NCI-H2171 treated with DMSO at 0.1 percent for 48 hours (cell line): Measurements from ENCODE around the gene VEZF1.

Source experiments
- DNase-seq: peaks from one replicate; lab custom pipeline; 2025; lab: John Stamatoyannopoulos, UW

VEZF1 gene

DNA sequence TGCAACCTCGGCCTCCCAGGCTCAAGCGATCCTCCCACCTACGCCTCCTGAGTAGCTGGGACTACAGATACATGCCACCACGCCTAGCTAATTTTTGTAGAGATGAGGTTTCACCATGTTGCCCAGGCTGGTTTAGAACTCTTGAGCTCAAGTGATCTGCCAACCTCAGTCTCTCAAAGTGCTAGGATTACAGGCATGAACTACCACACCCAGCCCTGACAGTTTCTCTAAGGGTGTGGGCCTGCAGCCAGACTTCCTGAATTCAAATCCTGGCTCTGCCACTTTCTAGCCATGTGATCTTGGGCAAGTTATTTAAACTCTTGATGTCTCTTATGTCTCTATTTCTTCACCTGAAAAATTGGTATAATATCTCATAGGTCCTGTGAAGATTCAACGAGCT lies 38.4 kb downstream of the VEZF1 start:
- no peak for DNase-seq

GRCh38 chr17:57948555-57949420 lies 39.3 kb downstream of the VEZF1 start:
- DNase-seq: no peak

GRCh38 chr17:57948169-57948554 lies 39.9 kb downstream of the VEZF1 start:
- DNase-seq: no peak

DNA sequence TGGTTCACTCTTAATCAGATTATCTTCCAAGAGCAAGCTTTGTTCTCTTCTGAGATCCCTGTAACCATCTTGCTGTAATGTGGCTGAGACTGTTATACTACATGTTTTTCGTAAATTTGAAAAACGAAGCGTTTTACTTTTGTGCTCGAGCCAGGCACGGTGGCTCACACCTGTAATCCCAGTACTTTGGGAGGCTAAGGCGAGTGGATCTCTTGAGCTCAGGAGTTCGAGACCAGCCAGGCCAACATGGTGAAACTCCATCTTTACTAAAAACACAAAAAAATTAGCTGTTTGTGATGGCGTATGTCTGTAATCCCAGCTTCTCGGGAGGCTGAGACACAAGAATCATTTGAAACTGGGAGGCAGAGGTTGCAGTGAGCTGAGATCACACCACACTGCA lies 40.7 kb downstream of the VEZF1 start:
- DNase-seq: no peak

- DNase-seq: no peak
Measured at GRCh38 chr17:57946798-57947358, 41.2 kb downstream of the VEZF1 start.

GRCh38 chr17:57945996-57946797 lies 41.9 kb downstream of the VEZF1 start:
- peak; percentile 79 for DNase-seq

DNA sequence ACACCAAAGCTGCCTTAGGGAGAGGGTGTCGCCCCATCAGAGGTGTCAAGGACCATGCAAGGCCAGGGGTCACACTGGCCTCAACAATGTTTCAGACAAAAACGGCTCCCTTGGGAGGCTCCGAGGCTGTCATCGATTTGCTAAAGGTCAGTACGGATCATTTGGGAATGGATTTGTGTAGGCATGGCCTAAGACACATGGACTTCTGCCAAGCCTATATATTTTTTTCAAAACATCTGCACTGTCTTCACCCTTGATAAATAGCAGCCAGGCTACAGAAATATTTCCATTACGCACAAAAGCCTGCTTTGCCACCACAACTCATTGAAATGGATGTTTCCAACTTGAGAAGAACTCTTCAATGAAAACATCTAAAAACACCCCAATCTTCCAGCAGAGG lies 43.1 kb downstream of the VEZF1 start:
- DNase-seq: no peak

- DNase-seq: no peak
Measured at GRCh38 chr17:57943645-57944044, 44.4 kb downstream of the VEZF1 start.

- no peak for DNase-seq
Measured at GRCh38 chr17:57943140-57943539, 44.9 kb downstream of the VEZF1 start.

DNA sequence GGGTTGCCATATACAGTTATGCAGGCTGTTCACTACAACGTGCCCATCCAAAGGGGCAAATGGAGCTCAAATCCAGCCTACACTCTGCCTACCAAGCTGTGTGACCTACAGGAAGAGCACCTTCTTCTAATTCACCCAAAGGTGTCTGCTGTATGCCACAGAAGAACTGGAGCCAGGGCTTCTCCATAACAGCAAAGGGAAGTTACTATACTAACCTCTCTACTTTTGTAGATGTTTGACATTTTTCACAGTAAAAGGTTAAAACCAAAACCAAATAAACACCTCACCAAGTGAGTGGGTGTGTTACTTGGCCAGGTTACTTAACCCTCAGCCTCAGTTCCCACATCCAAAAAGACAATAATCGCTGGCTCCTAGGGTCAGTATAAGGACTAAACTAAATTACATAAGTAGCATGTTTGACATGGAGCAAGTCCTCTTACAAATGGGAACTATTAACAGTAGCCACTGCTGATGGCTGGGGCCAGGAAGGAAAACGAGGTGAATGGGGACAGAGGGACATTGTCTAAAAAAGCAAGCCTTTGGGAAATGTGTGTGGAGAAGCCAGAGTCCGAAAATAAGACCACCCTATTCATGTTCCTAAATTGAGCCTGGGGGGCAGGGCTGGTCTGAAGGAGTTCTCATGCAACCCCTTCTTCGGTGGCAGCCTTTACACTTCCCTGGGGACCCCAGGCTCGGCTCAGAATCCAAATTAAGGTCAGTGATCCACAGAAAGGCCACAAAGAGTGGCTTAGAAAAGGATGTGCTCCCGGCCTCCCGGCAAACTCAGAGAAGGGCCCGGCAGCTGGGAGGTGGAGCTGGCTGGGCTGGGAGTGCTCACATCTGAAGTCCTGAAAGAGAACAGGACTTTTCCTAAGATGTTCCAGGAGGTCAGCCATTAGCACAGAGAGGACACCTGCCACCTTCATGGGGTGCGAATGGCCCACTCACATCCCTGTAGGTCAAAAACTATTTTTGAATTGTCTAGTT lies 46.4 kb downstream of the VEZF1 start:
- no peak for DNase-seq

DNA sequence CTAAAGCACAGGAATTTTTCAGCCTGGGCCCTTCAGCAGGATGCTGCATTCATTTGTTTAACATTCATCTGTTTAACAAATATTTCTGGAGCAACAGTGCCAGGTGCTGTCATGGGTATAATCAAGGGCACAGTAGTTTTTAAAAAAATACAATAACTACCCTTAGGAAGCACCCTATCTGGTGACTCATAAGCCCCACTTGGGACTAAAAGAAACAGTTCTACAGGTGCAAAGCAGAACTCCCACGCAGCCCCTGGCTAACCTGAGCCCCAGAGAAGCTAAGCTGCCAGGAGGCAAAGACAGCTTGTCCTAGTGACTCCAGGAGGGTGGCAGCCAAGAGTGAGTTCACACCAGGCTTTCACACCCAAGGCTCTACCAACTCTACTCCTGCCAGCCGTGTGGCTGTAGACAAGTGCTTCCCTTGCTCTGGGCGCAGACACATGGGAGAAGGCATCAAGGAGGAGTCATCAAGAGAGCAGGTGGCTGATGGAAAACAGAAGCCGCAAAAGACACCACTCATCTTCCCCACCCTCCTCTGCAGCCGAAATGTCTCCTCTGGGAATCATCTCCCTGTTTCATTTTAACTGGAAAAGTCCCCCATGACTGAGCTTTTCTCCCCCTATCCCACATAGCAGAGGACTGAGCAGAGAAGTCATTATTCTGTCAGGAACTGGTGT lies 47.3 kb downstream of the VEZF1 start:
- DNase-seq: peak; percentile 97

GRCh38 chr17:57940231-57940630 lies 47.8 kb downstream of the VEZF1 start:
- peak; percentile 90 for DNase-seq

- DNase-seq: peak; percentile 98
Measured at GRCh38 chr17:57939797-57940196, 48.3 kb downstream of the VEZF1 start.

DNA sequence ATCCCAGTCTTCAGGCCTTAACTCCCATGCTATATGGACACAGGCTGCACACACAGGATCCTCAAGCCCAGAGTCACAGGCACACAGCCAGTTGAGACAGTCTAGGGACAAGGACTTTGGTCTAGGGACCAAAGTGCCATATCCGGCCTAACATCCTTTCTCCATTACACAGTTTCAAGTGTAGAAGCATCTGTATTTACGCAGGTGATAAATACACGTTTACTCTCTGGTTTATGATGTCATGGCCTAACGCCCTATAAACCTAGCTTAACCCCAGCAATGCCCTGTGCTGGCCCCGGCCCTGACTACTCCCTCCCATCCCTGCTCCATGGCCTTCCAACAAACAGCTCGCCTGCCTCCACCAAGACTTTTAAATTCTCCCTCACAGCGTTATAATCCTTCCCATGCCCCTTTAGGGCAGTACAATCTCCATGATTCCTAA lies 50.0 kb downstream of the VEZF1 start:
- DNase-seq: no peak

GRCh38 chr17:57937492-57937891 lies 50.6 kb downstream of the VEZF1 start:
- no peak for DNase-seq

DNA sequence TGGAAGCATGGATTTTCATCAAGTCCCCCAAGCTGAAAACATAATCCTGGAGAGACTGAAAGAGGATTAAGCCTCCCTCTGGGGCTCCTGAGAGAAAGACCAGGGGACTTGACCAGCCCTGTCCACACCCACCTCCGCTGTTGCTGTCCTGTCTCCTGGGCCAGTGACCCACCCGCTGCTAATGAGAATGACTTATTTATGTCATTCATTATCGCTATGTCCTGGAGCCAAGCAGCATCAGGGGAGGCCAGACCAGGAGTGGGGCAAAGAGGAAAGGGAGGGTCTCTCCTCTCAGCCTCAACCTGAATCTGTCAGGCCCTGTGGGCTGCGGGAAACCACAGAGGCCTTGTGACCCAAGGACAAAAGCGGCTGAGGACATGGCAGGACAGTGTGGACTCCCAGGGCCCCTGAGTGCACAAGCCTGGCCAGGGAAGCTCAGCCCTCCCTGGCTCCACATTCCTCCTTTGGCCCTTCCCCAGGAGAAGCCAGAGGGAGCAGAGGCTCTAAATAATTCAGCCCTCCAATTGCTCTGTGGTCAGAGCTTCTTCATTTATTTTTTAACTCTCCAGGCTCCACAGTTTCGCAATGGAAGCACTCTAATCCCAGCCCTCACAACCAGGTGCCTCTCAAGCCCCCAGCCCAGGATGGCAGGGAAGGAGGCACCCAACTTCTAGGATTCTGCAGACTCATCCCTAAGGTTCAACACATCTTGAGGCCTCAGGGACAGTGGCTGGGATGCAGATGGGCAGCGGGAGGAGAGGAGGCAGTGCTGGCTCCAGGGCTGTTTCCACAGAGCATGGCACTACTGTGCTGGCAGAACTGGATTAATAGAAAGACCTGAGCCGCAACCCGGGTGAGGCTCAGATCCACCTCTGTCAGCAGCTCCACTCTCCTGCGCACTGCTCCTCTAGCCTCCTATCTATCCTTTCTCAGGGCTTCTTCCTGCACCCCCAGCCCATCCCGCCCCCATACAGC lies 51.9 kb downstream of the VEZF1 start:
- no peak for DNase-seq

DNA sequence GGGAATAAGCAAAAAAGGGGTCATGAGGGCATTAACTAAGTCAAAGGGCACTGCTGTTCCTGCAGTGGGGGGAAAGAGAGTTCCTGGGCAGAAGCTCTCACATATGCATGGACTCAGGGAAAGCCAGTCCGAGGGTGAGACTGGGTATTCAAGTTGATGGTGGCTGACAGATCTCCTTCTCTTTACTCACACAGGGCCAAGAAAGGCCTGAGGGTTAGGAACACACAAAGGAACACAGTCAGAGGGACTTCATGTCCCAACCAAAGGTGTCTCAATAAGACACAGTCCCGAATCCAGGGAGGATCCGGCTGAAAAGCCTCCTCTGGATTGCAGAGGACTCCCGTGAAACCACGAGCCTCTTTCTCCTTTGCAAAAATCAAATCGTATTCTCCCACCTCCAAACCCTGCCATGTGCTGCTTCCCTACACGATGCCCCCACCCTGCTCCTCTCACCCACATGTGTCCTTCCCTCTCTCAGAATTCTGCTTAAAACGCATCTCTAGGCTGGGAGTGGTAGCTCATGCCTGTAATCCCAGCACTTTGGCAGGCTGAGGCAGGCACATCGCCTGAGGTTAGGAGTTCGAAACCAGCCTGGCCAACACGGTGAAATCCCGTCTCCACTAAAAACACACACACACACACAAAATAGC lies 56.4 kb downstream of the VEZF1 start:
- no peak for DNase-seq

DNA sequence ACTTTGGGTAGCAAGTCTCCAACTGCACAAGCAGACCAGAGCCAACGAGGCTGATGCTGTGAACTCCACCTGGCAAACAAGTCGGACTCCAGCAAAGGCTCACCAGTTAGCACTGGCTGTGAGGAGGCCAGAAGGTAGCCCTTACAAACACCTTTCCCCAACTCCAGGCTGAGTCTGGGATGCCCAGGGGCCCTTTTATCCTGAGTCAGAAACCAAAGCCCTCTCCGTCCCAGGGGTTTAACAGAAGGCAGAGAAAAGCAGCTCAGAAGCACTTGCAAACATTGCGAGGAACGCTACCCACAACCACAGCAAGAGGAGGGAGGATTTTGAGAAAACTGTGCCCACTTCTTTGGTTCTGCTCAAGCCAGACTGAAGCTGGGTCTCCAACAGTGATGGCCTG lies 57.8 kb downstream of the VEZF1 start:
- DNase-seq: no peak

GRCh38 chr17:57929386-57929785 lies 58.7 kb downstream of the VEZF1 start:
- no peak for DNase-seq
